Testis (tissue), 2 donors: ENCODE measurements around the gene ADAT3.

Source experiments
- POLR2A ChIP-seq: fragments of 450-650 bp; IDR thresholded peaks from one replicate; pipeline ENCODE4 v1.6.1; 2017; ENCODE audit warnings: antibody characterized with exemption, mild to moderate bottlenecking, moderate library complexity
- TF ChIP-seq, protein P1 (sequence below), 3 experiments: fragments of 450-650 bp in 2 of 3; fragments of 200-600 bp in 1 of 3; sonication (generic) in 1 of 3; IDR thresholded peaks; one replicate each; pipeline ENCODE4 v1.5.1; 2016 to 2019; ENCODE audit warnings: antibody characterized with exemption in 3 of 3, mild to moderate bottlenecking in 2 of 3, moderate library complexity in 1 of 3

DNA sequence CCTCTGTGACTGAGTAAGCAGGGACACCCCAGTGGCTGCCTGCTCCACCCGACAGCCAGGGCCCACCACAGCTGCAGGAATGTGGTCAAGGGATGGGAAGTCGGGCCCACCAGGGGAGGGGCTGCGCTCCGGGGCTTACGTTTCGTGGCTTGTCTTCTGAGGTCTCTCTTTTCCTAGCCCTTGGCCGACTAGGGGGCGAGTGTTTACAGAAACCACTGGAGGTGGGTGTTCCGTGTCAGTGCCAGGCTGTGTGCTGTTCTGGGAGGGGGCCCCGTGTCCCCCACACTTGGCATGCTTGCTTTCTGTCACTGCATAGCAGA lies 4.5 kb downstream of the ADAT3 start:
- no peak for TF ChIP-seq POLR2A
- TF ChIP-seq, protein P1, sequence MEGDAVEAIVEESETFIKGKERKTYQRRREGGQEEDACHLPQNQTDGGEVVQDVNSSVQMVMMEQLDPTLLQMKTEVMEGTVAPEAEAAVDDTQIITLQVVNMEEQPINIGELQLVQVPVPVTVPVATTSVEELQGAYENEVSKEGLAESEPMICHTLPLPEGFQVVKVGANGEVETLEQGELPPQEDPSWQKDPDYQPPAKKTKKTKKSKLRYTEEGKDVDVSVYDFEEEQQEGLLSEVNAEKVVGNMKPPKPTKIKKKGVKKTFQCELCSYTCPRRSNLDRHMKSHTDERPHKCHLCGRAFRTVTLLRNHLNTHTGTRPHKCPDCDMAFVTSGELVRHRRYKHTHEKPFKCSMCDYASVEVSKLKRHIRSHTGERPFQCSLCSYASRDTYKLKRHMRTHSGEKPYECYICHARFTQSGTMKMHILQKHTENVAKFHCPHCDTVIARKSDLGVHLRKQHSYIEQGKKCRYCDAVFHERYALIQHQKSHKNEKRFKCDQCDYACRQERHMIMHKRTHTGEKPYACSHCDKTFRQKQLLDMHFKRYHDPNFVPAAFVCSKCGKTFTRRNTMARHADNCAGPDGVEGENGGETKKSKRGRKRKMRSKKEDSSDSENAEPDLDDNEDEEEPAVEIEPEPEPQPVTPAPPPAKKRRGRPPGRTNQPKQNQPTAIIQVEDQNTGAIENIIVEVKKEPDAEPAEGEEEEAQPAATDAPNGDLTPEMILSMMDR (IDR thresholded peaks at IDR 0.05): no peak
